WTC11 (cell line): ENCODE results near the gene YEATS2. TPM values are rescaled to one million over a fixed set of nuclear protein-coding genes. Genes with fewer than 3 reads are reported as not detected.

ENCODE experiments used
- ATAC-seq: fragments of 200-7000 bp; cut with Tn5 transposase; 2 replicates; pipeline ENCODE4 v1.10.0; 2021; ENCODE audit warnings: mild to moderate bottlenecking, moderate library complexity
- CTCF ChIA-PET: fragments of 300-600 bp; sonication (Branson Sonifier 250); formaldehyde crosslinking; loops from one replicate; lab custom pipeline; 2021; ENCODE audit warnings: antibody characterized with exemption; lab: Charles Lee
- POLR2A ChIA-PET: fragments of 350-600 bp; sonication (Branson Sonifier 250); formaldehyde crosslinking; loops from one replicate; lab custom pipeline; 2021; ENCODE audit warnings: antibody characterized with exemption; lab: Charles Lee
- DNase-seq: peaks from one replicate; pipeline ENCODE4 v3.0.0; 2021; ENCODE audit warnings: low spot score
- H3K27ac Mint-ChIP-seq: 2 replicates; pipeline ENCODE4 v1.8.0; 2021; ENCODE audit warnings: mixed read lengths
- H3K27me3 Mint-ChIP-seq: 2 replicates; pipeline ENCODE4 v1.8.0; 2021; ENCODE audit warnings: low read depth, mild to moderate bottlenecking, moderate library complexity, mixed read lengths
- H3K36me3 Mint-ChIP-seq: 2 replicates; pipeline ENCODE4 v1.8.0; 2021; ENCODE audit warnings: mixed read lengths
- H3K4me1 Mint-ChIP-seq: 2 replicates; pipeline ENCODE4 v1.8.0; 2022; ENCODE audit warnings: mixed read lengths
- H3K4me3 Mint-ChIP-seq: 2 replicates; pipeline ENCODE4 v1.8.0; 2021; ENCODE audit warnings: mild to moderate bottlenecking, moderate library complexity, mixed read lengths
- H3K9me3 Mint-ChIP-seq: 2 replicates; pipeline ENCODE4 v1.8.0; 2021; ENCODE audit warnings: mixed read lengths
- AR ChIP-seq: fragments of 250-450 bp; sonication (Bioruptor Pico); IDR thresholded peaks from 2 replicates; pipeline ENCODE4 v1.9.0; 2021; ENCODE audit warnings: mild to moderate bottlenecking
- ATF3 ChIP-seq: sonication (generic); formaldehyde crosslinking; conservative IDR thresholded peaks from 2 replicates; pipeline ENCODE4 v1.8.1; 2022; ENCODE audit warnings: mild to moderate bottlenecking, missing genetic modification reagents
- CDX4 ChIP-seq: fragments of 250-450 bp; sonication (Bioruptor Pico); IDR thresholded peaks from 2 replicates; pipeline ENCODE4 v1.9.0; 2021; ENCODE audit warnings: moderate library complexity, mild to moderate bottlenecking, inconsistent platforms, borderline replicate concordance
- CREM ChIP-seq: sonication (generic); formaldehyde crosslinking; IDR thresholded peaks from 2 replicates; pipeline ENCODE4 v1.8.1; 2022; ENCODE audit warnings: mild to moderate bottlenecking, missing genetic modification reagents, moderate library complexity
- E2F1 ChIP-seq: sonication (generic); formaldehyde crosslinking; IDR thresholded peaks from 2 replicates; pipeline ENCODE4 v1.8.0; 2022; ENCODE audit warnings: mild to moderate bottlenecking, missing genetic modification reagents
- E2F5 ChIP-seq: sonication (generic); formaldehyde crosslinking; IDR thresholded peaks from 2 replicates; pipeline ENCODE4 v1.8.1; 2022; ENCODE audit warnings: mild to moderate bottlenecking, moderate library complexity, missing genetic modification reagents
- ESRRA ChIP-seq: sonication (generic); formaldehyde crosslinking; IDR thresholded peaks from 2 replicates; pipeline ENCODE4 v1.8.1; 2022; ENCODE audit warnings: mild to moderate bottlenecking, missing genetic modification reagents, borderline replicate concordance
- FOXP1 ChIP-seq: sonication (generic); formaldehyde crosslinking; IDR thresholded peaks from 2 replicates; pipeline ENCODE4 v1.8.0; 2022; ENCODE audit warnings: missing genetic modification reagents, mild to moderate bottlenecking, moderate library complexity, borderline replicate concordance
- GRHL2 ChIP-seq: fragments of 250-450 bp; sonication (Bioruptor Pico); IDR thresholded peaks from 2 replicates; pipeline ENCODE4 v1.8.0; 2022; ENCODE audit warnings: mild to moderate bottlenecking, moderate library complexity; ENCODE audit not compliant: insufficient replicate concordance, severe bottlenecking
- HMGXB4 ChIP-seq: sonication (generic); formaldehyde crosslinking; IDR thresholded peaks from 2 replicates; pipeline ENCODE4 v1.8.1; 2023; ENCODE audit warnings: mild to moderate bottlenecking, moderate library complexity, missing genetic modification reagents
- NFE2L1 ChIP-seq: sonication (generic); formaldehyde crosslinking; IDR thresholded peaks from 2 replicates; pipeline ENCODE4 v1.8.1; 2023; ENCODE audit warnings: missing genetic modification reagents
- NR1H2 ChIP-seq: sonication (generic); formaldehyde crosslinking; IDR thresholded peaks from 2 replicates; pipeline ENCODE4 v1.9.0; 2021; ENCODE audit warnings: mild to moderate bottlenecking, moderate library complexity, missing genetic modification reagents
- NR2C2 ChIP-seq: sonication (generic); formaldehyde crosslinking; IDR thresholded peaks from 2 replicates; pipeline ENCODE4 v1.8.0; 2022; ENCODE audit warnings: mild to moderate bottlenecking, missing genetic modification reagents
- OVOL2 ChIP-seq: fragments of 250-450 bp; sonication (Bioruptor Pico); IDR thresholded peaks from 2 replicates; pipeline ENCODE4 v1.9.0; 2021; ENCODE audit warnings: mild to moderate bottlenecking, borderline replicate concordance
- PRRX2 ChIP-seq: fragments of 250-450 bp; sonication (Bioruptor Pico); IDR thresholded peaks from 2 replicates; pipeline ENCODE4 v1.8.0; 2021; ENCODE audit warnings: mild to moderate bottlenecking
- SOX15 ChIP-seq: fragments of 250-450 bp; sonication (Bioruptor Pico); IDR thresholded peaks from 2 replicates; pipeline ENCODE4 v1.9.0; 2021; ENCODE audit warnings: mild to moderate bottlenecking
- STAT6 ChIP-seq: sonication (generic); formaldehyde crosslinking; conservative IDR thresholded peaks from 2 replicates; pipeline ENCODE4 v1.8.1; 2023; ENCODE audit warnings: mild to moderate bottlenecking, low read depth, missing genetic modification reagents, moderate library complexity
- USF2 ChIP-seq: sonication (generic); formaldehyde crosslinking; IDR thresholded peaks from 2 replicates; pipeline ENCODE4 v1.8.1; 2023; ENCODE audit warnings: mild to moderate bottlenecking, missing genetic modification reagents, moderate library complexity
- ZNF219 ChIP-seq: sonication (generic); formaldehyde crosslinking; IDR thresholded peaks from 2 replicates; pipeline ENCODE4 v1.8.0; 2023; ENCODE audit warnings: missing genetic modification reagents, mild to moderate bottlenecking, borderline replicate concordance
- total RNA-seq: library from RNA; stranded (reverse); gene quantifications from 3 replicates; pipeline ENCODE4 v1.2.3, GENCODE V29; 2021

The YEATS2 gene
- total RNA-seq, 1 experiment from 2014 or later, result 42.5 TPM

GRCh38 chr3:183777016-183777618, 79.5 kb downstream of the YEATS2 start (continued):
- no peak for TF ChIP-seq USF2 (CRISPR knock-in tag)

- ChIA-PET CTCF (no interaction called here), POLR2A (no interaction called here)
- Mint-ChIP-seq H3K36me3 (peaks cover 81% of the 10 kb centered on the region), H3K27me3 (no peaks in the 10 kb centered on the region), H3K9me3 (no peaks in the 10 kb centered on the region), H3K4me3 (no peak overlapping the region), H3K4me1 (no peaks in the 10 kb centered on the region), H3K27ac (no peak overlapping the region)
- ATAC-seq, result no peak
- no peak for TF ChIP-seq NR1H2 (CRISPR knock-in tag)
- no peak for TF ChIP-seq CDX4
- TF ChIP-seq E2F1 (CRISPR knock-in tag), result no peak
- TF ChIP-seq NFE2L1 (CRISPR knock-in tag), result no peak
- no peak for TF ChIP-seq E2F5 (CRISPR knock-in tag)
- no peak for TF ChIP-seq CREM (CRISPR knock-in tag)
- TF ChIP-seq SOX15 (CRISPR knock-in tag), result no peak
- TF ChIP-seq STAT6 (CRISPR knock-in tag), result no peak
- no peak for TF ChIP-seq ATF3 (CRISPR knock-in tag)
- TF ChIP-seq ZNF219 (CRISPR knock-in tag), result no peak
- TF ChIP-seq FOXP1 (CRISPR knock-in tag), result no peak
- no peak for TF ChIP-seq PRRX2 (CRISPR knock-in tag)
- TF ChIP-seq HMGXB4, result no peak
- no peak for TF ChIP-seq AR
- TF ChIP-seq ESRRA (CRISPR knock-in tag), result no peak
- no peak for TF ChIP-seq GRHL2
- no peak for TF ChIP-seq NR2C2
- no peak for TF ChIP-seq OVOL2 (CRISPR knock-in tag)
- no peak for DNase-seq
These were observed 82.4 kb downstream of the YEATS2 start for GRCh38 chr3:183779896-183780465.
